Activated CD8-positive, alpha-beta memory T cell treated with anti-CD3 and anti-CD28 coated beads for 4 hours (primary cell): Measurements from ENCODE around the gene SLC25A12.
"Not testable (repeated sequence)": the region's sequence is repeated elsewhere in the genome, so short reads cannot be mapped to it uniquely, and the experiment has no call there.

Experiments
- DNase-seq, 2 donors: peaks; one replicate each; pipeline ENCODE4 v3.0.0-alpha.2; 2020; ENCODE audit warnings: low read depth in 2 of 2

Gene SLC25A12

GRCh38 chr2:171822525-171823322 lies 71.3 kb downstream of the SLC25A12 start:
- DNase-seq, result no peak

DNA sequence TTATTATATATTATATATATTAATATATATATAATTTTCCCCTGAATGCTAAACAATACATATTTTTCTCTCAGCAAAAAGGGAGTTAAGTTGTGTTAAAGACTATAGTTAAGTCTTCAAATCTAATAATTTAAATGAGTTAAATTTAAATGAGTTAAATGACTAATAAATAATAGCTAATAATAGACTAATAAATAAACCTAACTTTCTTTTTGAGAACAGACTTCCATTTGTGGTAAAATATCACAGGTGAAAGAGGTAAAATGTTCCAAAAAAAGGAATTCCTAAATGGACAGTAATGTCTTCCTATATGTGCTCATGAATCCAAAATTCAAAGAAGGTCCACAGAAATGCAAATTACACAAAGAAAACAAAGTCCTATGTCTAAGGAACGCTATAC lies 74.6 kb downstream of the SLC25A12 start:
- no peak for DNase-seq

- DNase-seq, result no peak
These were observed 79.2 kb downstream of the SLC25A12 start for GRCh38 chr2:171814883-171815282.

GRCh38 chr2:171814174-171814573 lies 79.9 kb downstream of the SLC25A12 start:
- DNase-seq, result no peak

- DNase-seq, result no peak
These were observed 80.3 kb downstream of the SLC25A12 start for GRCh38 chr2:171813729-171814128.

- DNase-seq, result no peak
These were observed 80.9 kb downstream of the SLC25A12 start for GRCh38 chr2:171813126-171813525.

- no peak for DNase-seq
These were observed 82.8 kb downstream of the SLC25A12 start for GRCh38 chr2:171811245-171811628.

GRCh38 chr2:171810422-171811244 lies 83.4 kb downstream of the SLC25A12 start:
- DNase-seq, result no peak

DNA sequence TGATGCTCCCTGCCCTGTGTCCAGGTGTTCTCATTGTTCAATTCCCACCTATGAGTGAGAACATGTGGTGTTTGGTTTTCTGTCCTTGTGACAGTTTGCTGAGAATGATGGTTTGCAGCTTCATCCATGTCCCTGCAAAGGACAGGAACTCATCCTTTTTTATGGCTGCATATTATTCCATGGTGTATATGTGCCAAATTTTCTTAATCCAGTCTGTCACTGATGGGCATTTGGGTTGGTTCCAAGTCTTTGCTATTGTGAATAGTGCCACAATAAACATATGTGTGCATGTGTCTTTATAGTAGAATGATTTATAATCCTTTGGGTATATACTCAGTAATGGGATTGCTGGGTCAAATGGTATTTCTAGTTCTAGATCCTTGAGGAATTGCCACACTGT lies 85.2 kb downstream of the SLC25A12 start:
- not testable (repeated sequence) for DNase-seq

DNA sequence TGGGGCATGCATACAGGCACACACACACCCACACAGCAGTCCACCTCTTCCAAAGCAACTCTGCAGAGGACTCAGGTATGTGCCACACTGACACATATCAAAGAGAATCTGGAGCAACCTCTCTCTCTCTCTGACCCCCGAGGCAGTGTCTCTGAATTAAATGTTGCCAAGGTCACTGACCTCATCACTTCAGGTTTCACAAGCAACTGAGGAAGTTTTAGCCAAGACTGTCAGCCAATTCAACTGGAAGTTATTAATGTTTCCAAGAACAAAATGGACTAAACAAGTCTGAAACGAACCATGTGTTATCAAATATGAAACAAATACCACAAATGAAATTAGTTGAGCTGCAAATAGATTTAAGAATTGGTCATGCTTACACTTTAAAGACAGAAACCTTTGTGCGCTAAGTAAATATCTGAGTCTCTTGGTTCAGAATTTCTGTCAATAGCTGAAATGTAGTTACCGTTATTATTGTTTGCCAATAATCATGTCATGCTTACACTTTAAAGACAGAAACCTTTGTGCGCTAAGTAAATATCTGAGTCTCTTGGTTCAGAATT lies 86.1 kb downstream of the SLC25A12 start:
- DNase-seq, result no peak

- no peak for DNase-seq
These were observed 86.9 kb downstream of the SLC25A12 start for GRCh38 chr2:171807119-171807518.

DNA sequence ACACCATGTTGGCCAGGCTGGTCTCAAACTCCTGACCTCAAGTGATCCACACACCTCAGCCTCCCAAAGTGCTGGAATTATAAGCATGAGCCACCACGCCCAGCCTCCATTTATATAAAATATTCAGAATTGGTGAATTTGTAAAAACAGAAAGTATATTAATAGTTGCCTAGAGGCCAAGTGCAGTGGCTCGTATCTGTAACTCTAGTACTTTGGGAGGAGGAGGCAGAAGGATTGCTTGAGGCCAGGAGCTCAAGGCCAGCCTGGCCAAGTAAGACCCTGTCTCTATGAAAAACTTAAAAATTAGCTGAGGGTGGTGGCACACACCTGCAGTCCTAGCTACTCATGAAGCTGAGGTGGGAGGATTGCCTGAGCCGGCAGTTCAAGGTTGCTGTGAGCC lies 89.6 kb downstream of the SLC25A12 start:
- DNase-seq, result no peak

GRCh38 chr2:171803757-171804156 lies 90.3 kb downstream of the SLC25A12 start:
- DNase-seq, result no peak

- DNase-seq, result no peak
These were observed 93.4 kb downstream of the SLC25A12 start for GRCh38 chr2:171800639-171801038.

DNA sequence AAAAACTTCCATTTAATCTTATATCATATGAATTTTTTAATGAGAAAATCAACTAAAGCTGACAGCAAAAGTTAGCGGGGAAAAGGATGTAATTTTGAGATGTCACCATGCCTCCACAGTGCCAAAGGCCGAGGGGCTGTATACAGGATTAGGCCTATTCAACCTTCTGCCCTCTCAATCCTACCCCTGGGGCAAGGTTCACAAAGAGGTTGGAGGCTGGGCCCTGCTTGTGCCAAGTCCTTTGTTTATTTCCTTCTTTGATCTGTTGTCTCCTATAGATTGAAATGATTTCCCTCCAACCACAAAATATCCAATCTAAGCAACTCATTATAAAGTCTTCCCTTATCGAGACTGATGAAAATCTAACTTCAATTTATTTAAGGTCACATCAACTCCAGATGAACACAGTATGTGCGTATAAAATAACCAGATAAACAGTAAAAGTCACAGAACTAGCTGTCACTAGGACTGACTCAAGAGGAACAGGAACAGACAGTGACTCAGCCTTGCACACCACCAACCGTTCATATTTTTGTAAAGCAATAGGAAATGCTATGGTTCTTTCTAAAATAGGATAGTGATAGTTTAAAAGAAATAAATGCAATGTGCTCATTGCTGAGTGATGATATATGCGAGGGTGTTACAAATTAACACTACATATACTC lies 95.8 kb downstream of the SLC25A12 start:
- no peak for DNase-seq

DNA sequence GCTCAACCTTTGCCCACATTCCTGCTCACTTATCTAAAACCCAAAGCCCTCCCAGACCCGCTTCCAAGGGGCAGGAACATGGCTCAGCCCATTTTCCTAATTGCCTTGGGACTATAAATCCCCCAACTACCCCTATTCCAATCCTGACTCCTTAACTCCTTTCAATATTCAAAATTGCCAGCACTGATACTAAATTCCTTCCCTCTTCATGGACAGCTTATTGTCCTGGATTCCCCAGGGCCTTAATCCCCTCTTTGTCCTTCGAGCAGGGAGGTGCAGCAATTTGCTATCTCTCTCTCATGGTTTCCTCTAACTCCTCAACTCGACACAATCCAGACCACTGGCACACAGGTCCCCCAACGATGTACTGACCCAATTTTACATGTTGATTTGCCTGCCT lies 99.1 kb downstream of the SLC25A12 start:
- DNase-seq, result no peak

GRCh38 chr2:171793691-171794678 lies 100.1 kb downstream of the SLC25A12 start:
- no peak for DNase-seq

DNA sequence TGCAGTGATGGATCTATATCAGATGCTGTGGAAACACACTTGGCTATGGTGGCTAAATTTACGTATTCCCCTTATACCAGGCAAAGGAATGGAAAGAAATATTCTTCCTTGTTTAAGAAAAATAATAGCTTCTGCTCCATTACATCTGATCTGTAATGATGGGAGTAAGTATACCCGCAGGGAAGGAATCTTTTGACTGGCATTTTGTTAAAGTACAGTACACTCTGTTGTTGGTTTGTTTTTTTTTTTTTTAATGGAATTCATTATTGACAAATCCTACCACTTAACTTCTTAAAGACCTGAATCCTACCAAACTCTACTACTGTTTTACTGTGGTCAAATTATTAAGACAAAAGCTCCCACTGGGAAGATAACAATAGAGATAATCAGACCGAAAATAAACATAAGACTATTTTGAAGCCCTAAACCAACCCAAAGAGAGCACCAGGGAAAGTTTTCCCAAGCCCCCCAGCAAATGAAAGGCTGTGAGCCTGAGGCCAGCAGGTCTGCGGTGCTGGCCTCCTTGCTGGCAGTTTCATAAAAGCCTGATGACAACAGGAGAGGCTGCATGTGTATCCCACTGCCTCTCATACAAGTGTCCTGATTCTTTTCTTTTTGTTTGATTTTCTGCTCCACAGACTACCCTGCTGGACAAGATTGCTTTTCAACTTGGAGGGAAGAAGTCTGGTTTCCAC lies 101.0 kb downstream of the SLC25A12 start:
- no peak for DNase-seq

DNA sequence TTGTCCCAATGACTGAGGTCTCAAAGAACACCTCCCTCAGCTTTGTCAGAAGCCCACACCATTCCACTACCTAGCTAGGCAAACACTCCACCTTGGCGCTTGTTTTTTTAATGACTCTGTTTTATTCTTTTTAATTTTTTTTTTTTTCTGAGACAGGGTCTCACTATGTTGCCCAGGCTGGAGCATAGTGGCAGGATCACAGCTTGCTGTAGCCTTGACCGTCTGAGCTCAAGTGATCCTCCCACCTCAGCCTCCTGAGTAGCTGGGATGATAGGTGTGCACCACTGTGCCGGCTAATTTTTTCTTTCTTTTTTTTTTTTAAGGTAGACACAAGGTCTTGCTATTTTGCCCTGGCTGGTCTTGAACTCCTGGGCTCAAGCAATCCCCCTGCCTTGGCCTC lies 101.9 kb downstream of the SLC25A12 start:
- no peak for DNase-seq

DNA sequence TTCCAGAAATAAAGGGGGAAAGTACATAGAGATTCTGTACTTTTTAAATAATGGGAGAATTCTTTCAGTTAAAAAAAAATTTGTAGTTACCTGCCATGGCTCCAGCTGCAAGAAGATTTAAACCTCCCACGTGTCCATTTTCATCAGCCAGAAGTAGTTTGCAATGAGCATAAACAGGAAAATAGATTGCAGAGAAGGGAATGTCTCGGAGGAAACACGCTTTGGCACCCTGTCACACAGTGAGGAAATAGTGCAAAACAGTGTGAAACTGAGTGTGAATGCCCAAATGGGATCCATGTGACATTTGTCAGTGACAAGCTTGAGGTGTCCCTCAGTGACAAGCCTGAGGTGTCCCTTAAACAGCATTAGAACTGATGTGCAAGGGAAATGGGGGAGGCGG lies 102.7 kb downstream of the SLC25A12 start:
- DNase-seq, result no peak
